ENCODE data around the gene HOXB6.

HOXB6 gene

DNA sequence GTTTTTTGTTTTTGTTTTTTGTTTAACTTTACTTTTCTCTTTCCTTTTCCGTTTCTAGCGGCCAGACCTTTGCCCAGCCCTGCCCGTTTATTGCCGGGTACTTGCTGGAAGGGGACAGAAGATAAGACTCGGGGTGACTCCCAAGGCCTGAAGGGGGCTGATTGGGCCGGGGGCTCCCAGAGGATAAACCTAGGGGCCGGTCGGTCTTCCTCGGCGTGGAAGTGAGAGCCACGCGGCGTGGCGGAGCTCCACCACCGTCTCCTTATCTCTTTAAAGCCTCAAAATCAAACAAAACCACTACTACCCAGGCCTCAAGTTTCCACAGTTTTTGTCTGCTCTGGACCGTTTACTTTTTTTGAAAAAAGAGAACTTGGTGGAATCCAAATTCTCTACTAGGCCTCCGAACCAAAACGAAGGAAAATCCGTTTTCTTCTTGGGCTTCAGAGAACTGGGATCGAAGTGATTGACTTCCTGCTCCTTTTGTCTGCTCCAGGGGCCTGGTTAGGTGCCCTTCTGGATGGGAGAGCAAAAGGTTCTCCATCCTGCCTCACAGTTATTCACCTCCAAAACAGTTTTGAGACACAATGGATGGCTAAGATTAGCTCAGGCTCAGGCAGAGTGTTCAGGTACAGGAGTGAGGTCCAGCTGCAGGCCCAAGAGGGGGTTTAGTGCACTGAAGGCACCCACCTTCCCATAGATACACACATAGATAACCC is 29.9 kb upstream of the HOXB6 start:
- no peak for DNase-seq

DNA sequence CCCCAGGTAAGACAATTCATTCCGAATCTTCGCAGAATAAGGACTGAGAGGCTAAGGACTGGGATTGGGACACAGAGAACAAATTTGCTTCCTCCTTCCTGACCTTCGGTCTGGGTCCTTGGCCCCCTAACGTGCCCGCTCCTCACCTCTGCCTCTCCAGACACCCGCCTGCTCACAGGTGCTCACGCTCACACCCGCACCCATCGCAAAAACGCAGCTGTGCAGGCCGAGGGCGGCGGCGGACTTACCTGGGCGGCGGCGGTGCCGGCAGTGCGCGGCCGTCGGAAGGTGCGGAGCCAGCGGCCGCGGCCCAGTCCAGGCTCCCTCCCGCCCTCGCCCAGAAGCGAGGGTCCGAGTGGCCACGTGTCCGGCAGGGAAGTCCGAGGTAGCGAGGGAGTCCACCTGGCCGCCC is 28.5 kb upstream of the HOXB6 start:
- no peak for DNase-seq

DNA sequence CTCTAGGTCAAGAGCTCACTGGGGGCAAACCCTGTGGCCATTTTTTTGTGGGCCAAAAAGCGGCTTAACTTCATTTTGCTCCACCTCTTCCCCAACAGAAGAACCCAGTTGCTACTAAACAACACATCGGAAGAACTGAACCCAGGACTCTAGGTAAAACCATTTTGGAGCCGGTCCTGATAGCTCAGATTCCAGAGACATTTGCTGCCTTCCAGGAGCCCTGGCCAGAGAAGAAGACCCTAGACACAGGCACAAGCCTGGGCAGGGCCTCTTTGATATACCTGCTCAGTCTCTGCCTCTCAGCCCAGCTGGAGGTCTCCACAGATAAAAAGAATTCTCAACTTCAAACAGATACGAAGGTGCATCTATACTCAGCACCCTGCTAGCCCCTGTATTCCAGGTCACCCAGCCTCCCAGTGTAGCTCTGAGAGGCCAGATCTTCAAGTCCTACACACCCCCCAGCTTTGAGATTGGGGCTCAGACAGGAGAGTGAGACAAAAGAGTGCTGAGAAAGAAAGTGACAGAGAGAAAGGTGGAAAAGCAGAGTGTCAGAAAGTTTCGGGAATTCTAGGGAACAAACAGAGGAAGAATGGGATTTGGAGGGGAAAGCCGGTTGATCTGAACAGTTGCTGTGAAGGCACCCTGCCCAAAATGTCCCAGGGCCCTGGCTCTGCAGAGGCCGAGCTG is 27.9 kb upstream of the HOXB6 start:
- no peak for DNase-seq

DNA sequence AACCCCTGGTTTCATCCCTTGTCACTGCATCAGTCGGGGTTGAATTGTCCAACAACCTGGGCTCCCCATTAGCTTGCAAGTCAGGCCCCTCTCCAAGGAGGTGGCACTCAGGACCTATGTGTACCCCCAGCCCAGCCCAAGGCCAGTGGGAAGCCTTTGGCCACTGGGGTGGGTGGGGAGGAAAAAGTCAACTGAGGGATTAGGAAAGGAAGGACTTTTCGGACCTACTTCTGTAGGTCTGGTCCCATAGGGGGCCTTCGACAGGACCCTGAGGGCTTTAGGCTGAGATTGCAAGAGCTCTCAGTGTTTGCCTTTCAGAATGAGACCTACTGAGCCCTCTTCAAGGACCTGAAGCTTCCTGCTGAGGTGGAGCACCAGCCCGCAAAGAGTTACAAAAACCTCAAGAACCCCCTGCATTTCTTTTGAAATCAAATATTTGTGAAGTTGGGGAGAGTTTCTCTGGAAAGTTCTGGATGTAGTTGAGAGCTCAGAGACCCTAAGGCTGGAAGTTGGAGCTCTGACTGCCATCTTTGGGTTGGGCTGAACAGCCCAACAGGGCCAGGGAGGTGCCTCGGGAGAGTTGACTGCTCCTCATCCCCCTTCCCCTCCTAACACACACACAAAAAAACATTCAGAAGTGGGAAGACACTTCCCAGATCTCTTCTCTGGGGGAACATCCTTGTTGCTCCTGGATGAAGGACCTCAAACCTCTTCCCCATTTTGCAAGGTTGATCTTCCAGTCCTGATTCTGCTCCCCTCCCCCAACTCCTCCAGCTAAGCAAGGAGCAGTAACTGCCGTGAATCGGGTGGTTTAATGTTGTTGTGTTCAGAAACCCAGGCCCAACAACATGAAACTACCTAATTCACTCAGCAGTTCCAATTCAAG is 27.1 kb upstream of the HOXB6 start:
- DNase-seq: no peak

DNA sequence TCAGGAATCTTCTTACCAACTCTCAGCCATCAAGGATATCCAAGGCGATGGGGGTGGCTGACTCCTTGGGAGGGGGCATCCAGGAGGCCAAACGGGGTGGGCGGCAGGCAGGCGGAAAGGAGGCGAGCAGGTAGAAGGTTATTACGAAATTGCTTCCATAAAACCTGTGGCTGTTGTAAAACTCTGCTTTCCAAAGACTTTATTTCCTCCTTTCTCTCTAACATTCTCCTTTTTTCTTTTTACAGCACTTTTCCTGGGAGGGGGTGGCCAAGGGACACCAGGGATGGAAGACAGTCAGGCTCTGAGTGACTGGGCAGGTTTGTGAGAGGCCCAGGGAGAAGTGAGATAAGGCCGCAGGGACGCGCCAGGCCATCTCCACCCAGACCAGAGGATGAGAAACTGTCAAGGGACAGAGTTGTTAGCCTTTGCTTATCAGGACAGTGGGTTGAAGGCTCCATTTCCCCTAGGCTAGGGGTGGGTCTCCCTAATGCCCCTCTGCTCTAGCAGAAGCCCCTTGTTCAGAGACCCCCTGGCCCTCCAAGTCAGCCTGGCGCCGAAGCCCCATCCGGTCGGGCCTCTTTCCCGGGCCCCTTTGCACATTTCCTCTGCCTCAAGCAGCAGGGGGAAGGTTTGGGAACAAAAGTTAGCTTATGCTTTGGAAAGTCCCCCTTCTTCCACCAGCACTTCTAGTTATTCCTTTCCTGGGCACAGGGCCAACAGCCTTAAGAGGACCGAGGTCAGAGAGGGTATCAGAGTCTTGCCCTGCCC is 26.3 kb upstream of the HOXB6 start:
- DNase-seq: no peak

DNA sequence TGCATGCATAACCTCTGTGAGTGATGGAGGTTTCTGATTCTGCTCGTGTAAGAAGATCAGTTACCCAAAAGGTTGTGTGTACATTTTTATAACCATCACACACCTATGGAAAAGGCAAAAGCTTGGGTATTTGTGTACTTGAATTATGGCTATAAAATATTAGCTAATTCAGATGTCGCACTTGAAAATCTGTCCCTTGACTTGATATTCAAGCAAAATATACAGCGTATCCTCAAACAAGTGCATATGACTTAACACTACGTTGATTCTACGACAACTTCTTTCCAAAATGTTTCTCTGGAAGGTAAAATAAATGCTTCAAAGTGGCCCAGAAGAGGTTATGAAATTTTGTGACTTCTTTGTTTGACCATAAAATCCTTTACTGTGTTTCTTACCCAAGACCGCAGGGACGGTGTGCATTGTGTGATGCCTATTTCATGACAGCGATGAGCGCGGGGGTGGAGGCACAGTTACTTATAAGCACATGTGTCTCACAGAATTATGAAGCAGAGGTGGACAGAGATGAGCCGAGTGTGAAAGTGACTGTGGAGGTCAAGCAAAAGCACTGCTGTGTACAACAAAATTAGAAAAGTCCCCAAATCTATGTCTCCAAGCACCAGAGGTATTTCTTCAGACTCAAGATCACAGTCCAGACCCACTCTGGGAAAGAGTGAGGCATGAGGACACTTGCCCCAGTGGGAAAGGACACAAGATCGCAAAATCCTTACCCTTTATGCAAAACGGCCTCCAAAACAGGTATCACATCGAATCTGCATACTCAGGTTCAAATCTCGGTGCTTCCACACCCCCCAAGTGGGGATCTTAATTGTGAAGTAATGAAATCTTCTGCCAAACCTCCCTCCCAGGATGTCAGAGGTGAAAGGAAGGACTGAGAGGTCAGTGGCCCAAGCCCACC is 25.5 kb upstream of the HOXB6 start:
- DNase-seq: no peak

DNA sequence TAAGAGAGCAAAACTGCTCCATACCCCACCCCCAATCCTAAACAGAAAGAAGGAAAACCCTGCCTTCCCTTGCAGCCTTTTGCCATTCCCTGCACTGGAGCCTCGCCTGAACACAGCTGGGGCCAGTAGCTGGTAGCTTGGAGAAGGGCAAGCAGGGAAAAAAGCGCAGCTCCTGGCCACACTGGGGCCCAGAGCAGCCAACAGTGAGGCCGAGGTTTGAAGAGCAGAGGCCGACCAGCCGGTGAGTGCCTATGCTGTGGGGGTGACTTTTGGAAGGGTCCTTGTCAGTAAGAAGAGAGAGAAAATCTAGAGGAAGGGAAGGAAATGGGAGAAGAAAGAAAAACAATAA is 24.6 kb upstream of the HOXB6 start:
- DNase-seq: no peak

DNA sequence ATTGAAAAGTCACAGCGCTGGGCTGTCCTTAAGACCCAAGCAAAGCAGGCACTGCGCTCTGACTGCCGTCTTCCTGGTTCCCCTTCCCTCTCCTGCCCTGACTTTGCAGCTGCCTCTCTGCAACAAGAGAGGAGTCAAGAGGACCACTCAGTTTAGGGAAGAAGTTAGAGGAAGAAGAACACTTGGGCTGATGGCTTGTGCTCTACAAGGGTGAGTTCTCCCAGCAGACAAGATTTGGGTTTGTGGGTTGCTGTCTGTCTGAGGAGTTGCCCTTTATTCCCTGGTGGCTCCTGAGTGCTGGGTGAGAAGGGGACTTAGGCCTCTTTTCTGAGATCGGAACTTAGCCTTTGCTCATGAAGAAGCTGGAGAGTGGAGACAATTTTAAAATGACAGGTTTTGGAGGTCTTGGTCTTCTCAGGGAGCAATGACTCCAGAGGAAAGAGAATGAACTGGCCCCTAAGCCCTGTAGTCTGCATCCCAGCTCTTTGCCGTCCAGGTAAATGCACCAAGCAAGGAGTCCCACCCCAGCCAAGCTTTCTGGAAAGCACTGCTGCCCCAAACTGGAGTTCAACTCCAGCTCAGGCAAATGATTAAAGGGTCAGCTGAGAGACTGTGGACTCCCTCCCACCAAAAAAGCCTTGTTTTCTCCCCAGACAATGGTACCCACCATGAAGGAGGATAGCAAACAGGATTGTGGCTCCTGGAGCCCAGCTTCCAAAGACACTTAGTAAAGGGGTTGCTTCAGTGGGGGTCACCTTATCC is 24.0 kb upstream of the HOXB6 start:
- no peak for DNase-seq

DNA sequence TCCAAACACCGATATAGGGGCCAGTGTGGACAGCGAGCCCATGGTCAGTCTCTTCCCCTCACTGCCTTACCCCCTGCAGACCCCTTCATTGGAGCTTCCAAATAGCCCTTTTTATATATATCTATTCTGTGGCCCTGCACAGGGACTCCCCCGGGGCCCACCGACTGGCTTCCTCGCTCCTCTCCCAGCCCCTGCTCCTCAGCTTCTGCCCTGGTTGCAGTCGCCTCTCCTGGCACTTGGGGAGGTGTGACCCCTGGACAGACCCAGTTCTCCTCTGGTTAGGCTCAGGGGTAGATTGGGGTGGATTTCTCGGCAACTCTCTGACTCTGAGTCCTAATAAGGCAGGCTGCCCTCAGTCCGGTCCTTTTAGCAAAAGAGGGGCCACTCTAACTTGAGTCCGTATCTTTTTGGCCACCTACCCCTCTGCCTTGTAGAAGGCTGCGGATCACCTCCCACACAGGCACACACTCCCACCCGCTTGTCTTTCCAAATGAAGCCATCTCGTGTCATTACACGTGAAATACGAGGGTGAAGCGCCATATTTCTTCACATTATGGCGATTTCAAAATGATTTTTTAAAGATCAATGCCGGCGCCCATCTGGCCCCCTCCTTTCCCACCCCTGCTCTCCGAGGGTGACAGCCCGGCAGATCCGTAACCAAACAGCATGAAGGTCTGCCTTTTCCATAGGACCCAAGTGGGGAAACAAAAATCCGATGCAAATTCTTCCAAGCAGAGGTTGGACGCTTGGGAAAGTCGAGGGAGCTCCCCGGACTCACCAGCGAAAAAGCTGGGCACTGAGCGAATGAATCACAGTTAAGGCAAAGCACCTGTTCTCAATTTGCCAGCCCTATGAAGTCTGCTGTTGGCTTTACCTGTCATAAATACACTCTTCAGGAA is 23.1 kb upstream of the HOXB6 start:
- no peak for DNase-seq

DNA sequence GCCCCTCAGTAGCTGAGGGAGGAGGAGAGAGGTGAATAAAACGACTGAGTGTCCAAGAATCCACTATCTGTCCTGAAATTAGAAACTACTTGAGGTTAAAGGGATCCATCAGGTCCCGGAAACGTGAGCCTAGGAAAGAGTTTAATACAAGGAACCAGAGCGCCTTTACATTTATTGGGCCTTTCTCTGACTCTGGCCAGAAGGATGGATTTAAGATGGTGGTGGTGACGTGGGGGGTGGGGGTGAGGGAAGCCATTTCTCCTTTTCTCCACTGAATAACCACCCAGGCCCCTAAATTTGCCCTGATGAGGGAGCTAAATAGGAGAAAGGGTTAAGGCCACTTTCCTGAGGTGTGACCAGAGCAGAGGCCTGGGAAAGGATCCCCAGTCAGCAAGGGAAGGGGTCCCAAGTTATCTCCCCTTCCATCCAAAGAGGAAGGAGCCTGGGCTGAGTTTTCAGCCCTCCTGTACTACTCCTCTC is 22.4 kb upstream of the HOXB6 start:
- DNase-seq: no peak

DNA sequence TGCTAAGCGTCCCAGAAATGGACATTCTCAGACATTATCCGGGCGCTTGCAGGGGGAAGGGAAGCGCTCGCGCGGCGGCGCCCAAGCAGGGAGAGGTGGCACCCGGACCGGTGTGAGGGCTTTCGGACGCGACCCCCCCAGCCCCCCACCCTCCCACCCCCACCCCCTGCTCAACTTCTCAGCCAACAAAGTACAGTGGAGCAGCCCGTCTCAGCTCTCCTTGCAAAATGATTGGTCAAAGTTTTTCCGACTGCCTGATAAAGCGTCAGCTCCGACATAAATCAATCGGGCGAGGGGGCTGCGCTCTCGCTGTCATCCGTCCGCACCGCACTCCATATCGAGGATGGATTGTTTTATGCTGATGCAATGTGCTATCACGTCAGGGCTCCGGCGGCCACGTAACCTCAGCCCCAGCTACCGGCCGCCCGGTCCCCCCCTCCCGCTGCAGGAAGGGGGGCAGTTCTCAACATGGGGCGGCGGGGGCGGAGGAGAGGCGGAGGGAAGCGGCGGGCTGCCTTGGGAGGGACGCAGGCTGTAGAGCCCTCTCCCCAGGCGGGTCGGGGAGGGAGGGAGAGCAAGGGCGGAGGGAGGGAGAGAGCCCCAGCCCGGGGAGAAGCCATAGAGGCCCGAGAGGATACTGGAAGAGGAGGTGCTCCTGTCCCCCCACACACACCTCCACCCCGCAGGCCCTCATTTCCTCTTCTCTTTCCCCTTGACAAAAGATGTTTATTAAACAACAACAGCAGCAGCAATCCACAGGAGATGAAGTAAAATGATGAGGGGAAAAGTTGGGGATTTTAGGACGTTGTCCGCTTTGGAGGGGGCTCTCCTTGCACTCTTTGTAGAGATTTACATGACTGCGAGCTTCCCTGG is 21.7 kb upstream of the HOXB6 start, which contains the start of gene HOXB9:
TSS of gene HOXB9 (minus strand) at position 114 of the 873 bp plus-strand sequence. CDS start at position 25, 89 bp downstream.
- DNase-seq: no peak

DNA sequence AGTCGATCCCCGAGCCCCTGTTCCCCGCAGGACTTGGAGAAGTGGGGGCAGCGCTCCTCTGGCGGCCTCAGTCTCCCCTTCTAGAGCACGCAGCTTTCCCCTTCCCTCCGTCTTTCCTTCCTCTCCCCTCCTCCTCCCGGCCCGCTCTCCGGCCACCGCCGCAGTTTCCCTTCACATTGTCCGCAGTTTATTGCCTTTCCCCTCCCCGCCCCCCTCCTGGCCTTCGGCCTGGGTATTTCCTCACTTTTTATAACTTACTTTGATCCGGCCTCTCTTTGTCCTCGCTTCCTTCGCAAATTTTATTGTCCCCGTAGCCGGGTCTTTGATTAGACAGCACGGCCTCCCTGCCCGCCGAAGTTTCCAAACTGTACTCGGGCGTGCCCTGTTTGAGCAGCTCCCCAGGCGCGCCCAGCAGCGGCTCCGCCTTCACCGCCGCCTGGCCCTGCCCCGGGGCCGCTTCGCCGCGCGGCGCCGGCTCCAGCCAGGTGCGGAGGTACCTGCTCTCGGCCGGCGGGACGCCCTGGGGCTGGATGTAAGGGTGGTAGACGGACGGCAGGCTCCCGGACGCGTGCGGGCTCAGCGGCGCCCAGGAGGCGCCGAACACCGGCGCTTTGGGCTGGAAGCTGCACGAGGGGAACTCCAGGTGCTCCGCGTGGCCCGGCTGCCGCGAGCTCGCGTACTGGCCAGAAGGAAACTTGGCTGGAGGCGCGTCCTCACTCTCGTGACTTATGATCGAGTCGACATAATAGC is 20.9 kb upstream of the HOXB6 start:
- DNase-seq: no peak

DNA sequence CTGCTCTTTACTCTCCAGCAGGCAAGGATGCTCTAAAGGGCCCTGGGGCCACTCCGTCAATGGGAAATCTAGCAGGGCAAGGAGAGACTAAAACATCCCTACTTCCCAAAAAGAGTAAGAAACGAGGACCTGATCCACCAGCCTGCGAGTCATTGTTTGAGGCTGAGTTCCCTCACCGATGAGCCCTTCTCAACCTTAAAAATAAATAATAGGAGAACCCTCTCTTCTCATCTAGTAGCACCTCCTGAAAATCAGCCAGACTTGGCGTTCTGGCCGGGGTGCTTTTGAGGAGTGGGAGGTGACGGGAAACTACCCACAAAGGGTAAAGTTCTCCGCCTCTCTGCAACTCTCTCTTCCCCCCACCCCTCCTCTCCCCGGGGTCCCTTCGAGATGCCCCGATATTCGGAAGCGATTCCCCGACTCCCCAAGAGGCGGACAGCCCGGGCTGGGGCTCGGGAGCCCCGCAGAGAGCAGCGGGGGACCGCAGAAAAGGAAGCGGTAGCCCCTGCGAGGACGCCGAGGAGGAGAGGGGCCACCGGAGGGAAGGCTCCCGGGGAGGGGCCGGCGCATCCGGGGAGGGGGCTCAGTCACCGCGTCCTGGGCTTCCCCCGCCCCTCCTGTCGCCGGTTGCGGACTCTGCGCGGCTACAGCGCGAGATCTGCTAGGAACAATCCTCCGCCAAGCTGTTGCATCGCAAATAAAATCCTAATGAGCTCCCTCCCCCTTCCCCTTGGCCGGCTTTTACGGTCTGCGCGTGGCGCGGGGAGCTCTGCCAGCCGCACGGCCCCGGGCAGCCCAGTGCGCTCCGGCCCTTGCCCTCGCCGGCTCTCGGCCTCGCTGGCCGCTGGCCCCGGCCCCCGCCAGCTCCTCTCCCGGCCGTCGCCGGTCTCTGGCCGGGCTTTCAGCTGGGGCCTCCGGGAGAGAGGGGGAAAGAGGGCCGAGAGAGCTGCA is 20.0 kb upstream of the HOXB6 start:
- DNase-seq: no peak

DNA sequence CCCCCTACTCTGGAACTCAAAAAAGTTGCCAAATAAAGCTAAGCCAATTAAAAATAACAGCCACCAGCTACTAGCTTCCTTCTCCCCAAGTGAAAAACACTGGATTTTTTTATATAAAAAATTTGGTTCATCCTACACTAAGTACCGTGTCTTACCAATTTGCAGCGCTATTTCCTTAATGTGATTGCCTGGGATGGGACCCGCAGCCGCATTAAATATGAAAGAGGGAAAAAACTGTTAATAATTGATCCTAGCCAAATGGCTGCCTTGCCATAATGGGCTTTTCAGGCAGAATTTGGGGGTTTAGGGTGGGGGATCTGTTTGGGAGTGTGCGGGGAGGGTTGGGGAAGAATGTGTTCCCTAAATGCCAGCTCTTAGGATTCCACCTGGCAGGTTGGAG is 19.3 kb upstream of the HOXB6 start:
- DNase-seq: no peak

DNA sequence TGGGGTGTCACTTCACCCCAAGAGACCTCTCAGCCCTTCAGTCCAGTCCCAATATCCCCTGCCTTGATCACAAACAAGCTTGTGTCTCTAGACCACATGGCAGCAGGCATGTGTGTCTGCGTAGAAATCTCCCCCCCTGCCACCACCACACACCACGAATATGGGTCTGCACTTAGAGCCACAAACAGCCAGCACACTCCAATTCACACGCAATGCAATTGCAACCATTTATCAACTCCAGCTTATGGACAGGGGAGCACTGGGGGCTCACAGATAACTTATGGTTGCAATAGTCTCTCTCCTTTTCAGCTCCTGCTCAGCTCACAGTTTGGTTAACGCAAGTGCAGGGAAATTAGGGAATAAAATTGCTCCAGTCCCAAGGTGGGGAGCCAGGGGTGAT is 18.8 kb upstream of the HOXB6 start:
- DNase-seq: no peak

DNA sequence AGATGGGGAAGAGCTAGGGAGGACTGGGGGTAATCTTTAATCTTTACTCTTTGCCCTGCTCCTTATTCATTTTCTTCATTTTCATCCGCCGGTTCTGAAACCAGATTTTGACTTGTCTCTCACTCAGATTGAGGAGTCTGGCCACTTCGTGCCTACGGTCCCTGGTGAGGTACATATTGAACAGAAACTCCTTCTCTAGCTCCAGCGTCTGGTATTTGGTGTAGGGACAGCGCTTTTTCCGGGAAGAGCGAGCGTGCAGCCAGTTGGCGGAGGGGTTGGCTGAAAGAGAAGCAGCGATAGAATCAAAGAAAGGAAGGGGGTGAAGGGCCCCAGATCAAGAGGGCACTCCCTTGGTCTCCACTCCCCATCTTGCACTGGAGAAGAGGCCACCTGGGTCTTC is 18.1 kb upstream of the HOXB6 start:
- no peak for DNase-seq

Data from midbrain (tissue), 1 donor.